H9 (cell line): ENCODE data around the gene KAT6B. TPM values are rescaled to one million over a fixed set of nuclear protein-coding genes. Genes with fewer than 3 reads are reported as not detected.

Experiments used
- DNase-seq: peaks from one replicate; pipeline ENCODE4 v3.0.0-alpha.2; 2017
- H2AFZ ChIP-seq: one replicate; pipeline ENCODE4 v1.6.1; 2013; ENCODE audit warnings: mild to moderate bottlenecking, low read length, control low read depth, moderate library complexity
- H2AK5ac ChIP-seq: 2 replicates; pipeline ENCODE4 v1.6.1; 2013; ENCODE audit warnings: low read length, control low read depth, mixed read lengths; ENCODE audit not compliant: insufficient read length
- H2BK120ac ChIP-seq: one replicate; pipeline ENCODE4 v1.6.1; 2013; ENCODE audit warnings: low read depth, mild to moderate bottlenecking, low read length, control low read depth, inconsistent platforms; ENCODE audit not compliant: poor library complexity, severe bottlenecking
- H2BK12ac ChIP-seq: 2 replicates; pipeline ENCODE4 v1.6.1; 2013; ENCODE audit warnings: low read length, control low read depth, mixed read lengths, low read depth; ENCODE audit not compliant: insufficient read length
- H2BK15ac ChIP-seq: 2 replicates; pipeline ENCODE4 v1.6.1; 2013; ENCODE audit warnings: low read depth, low read length, control low read depth
- H2BK20ac ChIP-seq: one replicate; pipeline ENCODE4 v1.6.1; 2013; ENCODE audit warnings: low read depth, mild to moderate bottlenecking, low read length, control low read depth, inconsistent platforms; ENCODE audit not compliant: poor library complexity, severe bottlenecking
- H2BK5ac ChIP-seq: 2 replicates; pipeline ENCODE4 v1.6.1; 2013; ENCODE audit warnings: low read length, control low read depth, mixed read lengths; ENCODE audit not compliant: insufficient read length
- H3K14ac ChIP-seq: 2 replicates; pipeline ENCODE4 v1.6.1; 2013; ENCODE audit warnings: low read length, control low read depth; ENCODE audit not compliant: insufficient read depth
- H3K18ac ChIP-seq: 2 replicates; pipeline ENCODE4 v1.6.1; 2013; ENCODE audit warnings: low read depth, mild to moderate bottlenecking, mixed read lengths, low read length, control low read depth; ENCODE audit not compliant: insufficient read length
- H3K23ac ChIP-seq: 2 replicates; pipeline ENCODE4 v1.6.1; 2013; ENCODE audit warnings: low read length, control low read depth, mixed read lengths, low read depth; ENCODE audit not compliant: insufficient read length
- H3K23me2 ChIP-seq: 2 replicates; pipeline ENCODE4 v1.6.1; 2013; ENCODE audit warnings: low read depth, mild to moderate bottlenecking, mixed read lengths, low read length, control low read depth; ENCODE audit not compliant: insufficient read length, poor library complexity, severe bottlenecking
- H3K27ac ChIP-seq: 2 replicates; pipeline ENCODE4 v1.5.1; 2013; ENCODE audit warnings: low read length, control low read depth, mixed read lengths, low read depth; ENCODE audit not compliant: insufficient read length
- H3K27me3 ChIP-seq: 2 replicates; pipeline ENCODE4 v1.6.1; 2013; ENCODE audit warnings: low read length, control low read depth, inconsistent platforms; ENCODE audit not compliant: insufficient read depth
- H3K4ac ChIP-seq: 2 replicates; pipeline ENCODE4 v1.6.1; 2013; ENCODE audit warnings: low read depth, mild to moderate bottlenecking, control low read depth, inconsistent platforms, low read length, moderate library complexity
- H3K4me1 ChIP-seq: 2 replicates; pipeline ENCODE4 v1.6.1; 2013; ENCODE audit warnings: low read length, control low read depth, inconsistent platforms; ENCODE audit not compliant: insufficient read depth
- H3K4me2 ChIP-seq: 2 replicates; pipeline ENCODE4 v1.6.1; 2013; ENCODE audit warnings: low read length, control low read depth, mixed read lengths; ENCODE audit not compliant: insufficient read length, insufficient read depth
- H3K56ac ChIP-seq: 2 replicates; pipeline ENCODE4 v1.6.1; 2013; ENCODE audit warnings: low read depth, mild to moderate bottlenecking, mixed read lengths, low read length, control low read depth; ENCODE audit not compliant: insufficient read length
- H3K79me1 ChIP-seq: 2 replicates; pipeline ENCODE4 v1.6.1; 2013; ENCODE audit warnings: low read depth, mild to moderate bottlenecking, moderate library complexity, low read length, control low read depth, inconsistent platforms; ENCODE audit not compliant: insufficient read depth, poor library complexity, severe bottlenecking
- H3K79me2 ChIP-seq: 2 replicates; pipeline ENCODE4 v1.6.1; 2013; ENCODE audit warnings: low read length, control low read depth, inconsistent platforms; ENCODE audit not compliant: insufficient read depth
- H3K9ac ChIP-seq: 2 replicates; pipeline ENCODE4 v1.6.1; 2013; ENCODE audit warnings: low read length, control low read depth, mixed read lengths; ENCODE audit not compliant: insufficient read length; ENCODE audit errors: extremely low read depth
- H3K9me3 ChIP-seq: one replicate; pipeline ENCODE4 v1.6.1; 2013; ENCODE audit warnings: low read depth, low read length, inconsistent platforms; ENCODE audit not compliant: control insufficient read depth
- H3T11ph ChIP-seq: one replicate; pipeline ENCODE4 v1.6.1; 2013; ENCODE audit warnings: mild to moderate bottlenecking, low read length, control low read depth, inconsistent platforms
- H4K20me1 ChIP-seq: one replicate; pipeline ENCODE4 v1.6.1; 2013; ENCODE audit not compliant: control insufficient read depth, insufficient read length, insufficient read depth
- H4K5ac ChIP-seq: 2 replicates; pipeline ENCODE4 v1.6.1; 2013; ENCODE audit warnings: low read depth, mild to moderate bottlenecking, mixed read lengths, low read length, control low read depth; ENCODE audit not compliant: insufficient read length
- H4K8ac ChIP-seq: replicated peaks from 2 replicates; pipeline ENCODE4 v1.6.1; 2013; ENCODE audit warnings: low read length, control low read depth, mixed read lengths, low read depth; ENCODE audit not compliant: insufficient read length
- H4K91ac ChIP-seq: 2 replicates; pipeline ENCODE4 v1.6.1; 2013; ENCODE audit warnings: low read depth, mild to moderate bottlenecking, moderate library complexity, mixed read lengths, low read length, control low read depth; ENCODE audit not compliant: insufficient read length
- H3K27ac Mint-ChIP-seq, 3 experiments: 2 replicates in 2 of 3; 3 replicates in 1 of 3; pipeline ENCODE4 v1.8.0; 2020 to 2021; ENCODE audit warnings: mixed read lengths in 3 of 3, mild to moderate bottlenecking in 1 of 3, moderate library complexity in 1 of 3
- H3K27me3 Mint-ChIP-seq: 2 replicates; pipeline ENCODE4 v1.8.0; 2021; ENCODE audit warnings: low read depth, mild to moderate bottlenecking, moderate library complexity, mixed read lengths
- H3K36me3 Mint-ChIP-seq, 3 experiments: 2 replicates in 2 of 3; 3 replicates in 1 of 3; pipeline ENCODE4 v1.8.0; 2020 to 2021; ENCODE audit warnings: low read depth in 3 of 3, mixed read lengths in 3 of 3; ENCODE audit not compliant: insufficient read depth in 1 of 3
- H3K4me1 Mint-ChIP-seq, 2 experiments: 2 replicates each; pipeline ENCODE4 v1.8.0; 2020; ENCODE audit warnings: mixed read lengths in 2 of 2
- H3K4me3 Mint-ChIP-seq, 2 experiments: 2 replicates in 1 of 2; 3 replicates in 1 of 2; pipeline ENCODE4 v1.8.0; 2020 to 2021; ENCODE audit warnings: mild to moderate bottlenecking in 2 of 2, mixed read lengths in 2 of 2, moderate library complexity in 1 of 2
- H3K9me3 Mint-ChIP-seq, 2 experiments: 2 replicates in 1 of 2; 3 replicates in 1 of 2; pipeline ENCODE4 v1.8.0; 2020; ENCODE audit warnings: mild to moderate bottlenecking in 2 of 2, mixed read lengths in 2 of 2, moderate library complexity in 1 of 2
- CTCF ChIP-seq: fragments of 200-600 bp; sonication (generic); conservative IDR thresholded peaks from 3 replicates; pipeline ENCODE4 v1.8.0; 2021; ENCODE audit warnings: antibody characterized with exemption, mild to moderate bottlenecking
- whole genome bisulfite sequencing: extraction: QIAGEN DNeasy Blood & Tissue Kit; methylation state at CpG from one replicate; pipeline ENCODE4 v1.1.7; 2013; ENCODE audit warnings: missing lambda C conversion rate, low lambda C conversion rate, mixed read lengths; ENCODE audit not compliant: insufficient read length; ENCODE audit errors: extremely low coverage; 5-methylcytosine and 5-hydroxymethylcytosine counted together
- total RNA-seq: library from RNA; stranded (reverse); gene quantifications from 2 replicates; pipeline ENCODE4 v1.2.1, GENCODE V29; 2021

The KAT6B gene
- total RNA-seq, 1 experiment from 2014 or later = 34.2 TPM

DNA sequence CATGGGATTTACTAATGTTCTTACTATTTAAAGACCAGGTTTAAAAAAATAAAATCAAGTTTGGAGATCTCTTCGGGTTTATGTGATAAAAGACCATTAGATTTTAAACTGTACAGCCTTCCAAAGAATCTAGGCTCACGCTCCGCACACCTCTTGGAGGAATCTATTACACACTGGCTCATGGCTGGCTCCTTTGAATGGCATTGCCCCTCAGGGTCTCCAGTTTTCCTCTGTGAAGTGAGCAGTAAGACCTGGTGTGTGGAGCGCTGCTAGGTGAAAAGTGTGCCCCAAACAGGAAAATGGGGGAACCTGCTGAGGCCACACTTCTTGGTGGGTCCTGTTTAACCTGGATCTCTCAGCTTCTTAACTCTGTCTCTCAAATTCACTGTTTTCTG, 142.3 kb downstream of the KAT6B start:
- H3K27ac ChIP-seq = no peak overlapping the region
- no peak overlapping the region for H2AFZ ChIP-seq
- no peak overlapping the region for H2BK12ac ChIP-seq
- Mint-ChIP-seq H3K4me1 (peaks cover 22% of the 10 kb centered on the region in 2 experiments), H3K27me3 (no peaks in the 10 kb centered on the region), H3K36me3 (peaks cover 3 to 6% (median 6%) of the 10 kb centered on the region in 3 experiments; a peak in 6 of 7 replicates), H3K27ac (no peak overlapping the region; a peak in 1 of 7 replicates), H3K9me3 (peaks cover 3 to 4% of the 10 kb centered on the region in 2 experiments; a peak in 3 of 5 replicates), H3K4me3 (no peak overlapping the region)
- H4K91ac ChIP-seq = no peak overlapping the region
- H3K79me1 ChIP-seq = peaks cover 3% of the 10 kb centered on the region
- DNase-seq = no peak
- H3K56ac ChIP-seq = no peak overlapping the region
- no peak overlapping the region for H3K23ac ChIP-seq
- no peak overlapping the region for H3T11ph ChIP-seq
- H4K20me1 ChIP-seq = no peaks in the 10 kb centered on the region
- no peaks in the 10 kb centered on the region for H3K79me2 ChIP-seq
- H3K27me3 ChIP-seq = no peaks in the 10 kb centered on the region
- no peak overlapping the region for H3K4ac ChIP-seq
- TF ChIP-seq CTCF = no peak
- H2BK15ac ChIP-seq = no peak overlapping the region
- no peak overlapping the region for H2AK5ac ChIP-seq
- no peak overlapping the region for H4K5ac ChIP-seq
- H3K23me2 ChIP-seq = no peaks in the 10 kb centered on the region
- H2BK20ac ChIP-seq = no peak overlapping the region
- no peak overlapping the region for H3K18ac ChIP-seq
- H3K4me1 ChIP-seq = peaks cover 3% of the 10 kb centered on the region; the same call in 1 of the 2 replicates
- no peak overlapping the region for H3K14ac ChIP-seq
- no peaks in the 10 kb centered on the region for H3K9me3 ChIP-seq
- H3K9ac ChIP-seq = no peak overlapping the region
- no peak overlapping the region for H2BK5ac ChIP-seq
- H3K4me2 ChIP-seq = no peak overlapping the region
- H2BK120ac ChIP-seq = no peak overlapping the region
- no CpG with 5 or more reads among the region's 4 CpGs for WGBS
- no peak overlapping the region for H4K8ac ChIP-seq
